Measurements from ENCODE around the gene ZNF740.

GRCh38 chr12:53152390-53152789, 28.1 kb upstream of the ZNF740 start:
- no peak for TF ChIP-seq NFIC (IDR thresholded peaks at IDR 0.05; ENCODE audit: low read depth, low read length)
- TF ChIP-seq TAF1 (IDR thresholded peaks at IDR 0.05; ENCODE audit: borderline replicate concordance, low read depth, low read length) = no peak

All from GM12878 (cell line).